ENCODE measurements around the gene ADCK2.

- TF ChIP-seq, protein P1, sequence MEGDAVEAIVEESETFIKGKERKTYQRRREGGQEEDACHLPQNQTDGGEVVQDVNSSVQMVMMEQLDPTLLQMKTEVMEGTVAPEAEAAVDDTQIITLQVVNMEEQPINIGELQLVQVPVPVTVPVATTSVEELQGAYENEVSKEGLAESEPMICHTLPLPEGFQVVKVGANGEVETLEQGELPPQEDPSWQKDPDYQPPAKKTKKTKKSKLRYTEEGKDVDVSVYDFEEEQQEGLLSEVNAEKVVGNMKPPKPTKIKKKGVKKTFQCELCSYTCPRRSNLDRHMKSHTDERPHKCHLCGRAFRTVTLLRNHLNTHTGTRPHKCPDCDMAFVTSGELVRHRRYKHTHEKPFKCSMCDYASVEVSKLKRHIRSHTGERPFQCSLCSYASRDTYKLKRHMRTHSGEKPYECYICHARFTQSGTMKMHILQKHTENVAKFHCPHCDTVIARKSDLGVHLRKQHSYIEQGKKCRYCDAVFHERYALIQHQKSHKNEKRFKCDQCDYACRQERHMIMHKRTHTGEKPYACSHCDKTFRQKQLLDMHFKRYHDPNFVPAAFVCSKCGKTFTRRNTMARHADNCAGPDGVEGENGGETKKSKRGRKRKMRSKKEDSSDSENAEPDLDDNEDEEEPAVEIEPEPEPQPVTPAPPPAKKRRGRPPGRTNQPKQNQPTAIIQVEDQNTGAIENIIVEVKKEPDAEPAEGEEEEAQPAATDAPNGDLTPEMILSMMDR (IDR thresholded peaks at IDR 0.05; ENCODE audit: insufficient read depth, low read length, poor library complexity, severe bottlenecking), result no peak
- TF ChIP-seq EZH2phosphoT487 (conservative IDR thresholded peaks at IDR 0.05; ENCODE audit: low read length), result no peak
These were observed 62.0 kb downstream of the ADCK2 start for GRCh38 chr7:140734729-140735128.
